WTC11 (cell line): ENCODE measurements around the gene ARHGEF1. TPM values are rescaled to one million over a fixed set of nuclear protein-coding genes. Genes with fewer than 3 reads are reported as not detected.

Source experiments
- ATAC-seq: fragments of 200-7000 bp; cut with Tn5 transposase; 2 replicates; pipeline ENCODE4 v1.10.0; 2021; ENCODE audit warnings: mild to moderate bottlenecking, moderate library complexity
- CTCF ChIA-PET: fragments of 300-600 bp; sonication (Branson Sonifier 250); formaldehyde crosslinking; loops from one replicate; lab custom pipeline; 2021; ENCODE audit warnings: antibody characterized with exemption; lab: Charles Lee
- POLR2A ChIA-PET: fragments of 350-600 bp; sonication (Branson Sonifier 250); formaldehyde crosslinking; loops from one replicate; lab custom pipeline; 2021; ENCODE audit warnings: antibody characterized with exemption; lab: Charles Lee
- DNase-seq: peaks from one replicate; pipeline ENCODE4 v3.0.0; 2021; ENCODE audit warnings: low spot score
- H3K27ac Mint-ChIP-seq: 2 replicates; pipeline ENCODE4 v1.8.0; 2021; ENCODE audit warnings: mixed read lengths
- H3K27me3 Mint-ChIP-seq: 2 replicates; pipeline ENCODE4 v1.8.0; 2021; ENCODE audit warnings: low read depth, mild to moderate bottlenecking, moderate library complexity, mixed read lengths
- H3K36me3 Mint-ChIP-seq: 2 replicates; pipeline ENCODE4 v1.8.0; 2021; ENCODE audit warnings: mixed read lengths
- H3K4me1 Mint-ChIP-seq: 2 replicates; pipeline ENCODE4 v1.8.0; 2022; ENCODE audit warnings: mixed read lengths
- H3K4me3 Mint-ChIP-seq: 2 replicates; pipeline ENCODE4 v1.8.0; 2021; ENCODE audit warnings: mild to moderate bottlenecking, moderate library complexity, mixed read lengths
- H3K9me3 Mint-ChIP-seq: 2 replicates; pipeline ENCODE4 v1.8.0; 2021; ENCODE audit warnings: mixed read lengths
- ATF6 ChIP-seq: sonication (generic); formaldehyde crosslinking; IDR thresholded peaks from 2 replicates; pipeline ENCODE4 v1.8.1; 2023; ENCODE audit warnings: mild to moderate bottlenecking, missing genetic modification reagents
- E2F1 ChIP-seq: sonication (generic); formaldehyde crosslinking; IDR thresholded peaks from 2 replicates; pipeline ENCODE4 v1.8.0; 2022; ENCODE audit warnings: mild to moderate bottlenecking, missing genetic modification reagents
- E2F5 ChIP-seq: sonication (generic); formaldehyde crosslinking; IDR thresholded peaks from 2 replicates; pipeline ENCODE4 v1.8.1; 2022; ENCODE audit warnings: mild to moderate bottlenecking, moderate library complexity, missing genetic modification reagents
- ETV6 ChIP-seq: sonication (generic); formaldehyde crosslinking; IDR thresholded peaks from 2 replicates; pipeline ENCODE4 v1.8.1; 2022; ENCODE audit warnings: mild to moderate bottlenecking, missing genetic modification reagents
- FOXJ3 ChIP-seq: sonication (generic); formaldehyde crosslinking; IDR thresholded peaks from 2 replicates; pipeline ENCODE4 v1.9.0; 2021; ENCODE audit warnings: missing genetic modification reagents, mild to moderate bottlenecking, borderline replicate concordance
- GTF2I ChIP-seq: fragments of 250-450 bp; sonication (Bioruptor Pico); conservative IDR thresholded peaks from 2 replicates; pipeline ENCODE4 v1.4.0; 2021; ENCODE audit warnings: mild to moderate bottlenecking
- IRF1 ChIP-seq: sonication (generic); formaldehyde crosslinking; IDR thresholded peaks from 2 replicates; pipeline ENCODE4 v1.8.0; 2023; ENCODE audit warnings: missing genetic modification reagents
- MAX ChIP-seq: sonication (generic); formaldehyde crosslinking; IDR thresholded peaks from 2 replicates; pipeline ENCODE4 v1.8.0; 2022; ENCODE audit warnings: mild to moderate bottlenecking, missing genetic modification reagents
- MYBL2 ChIP-seq: sonication (generic); formaldehyde crosslinking; IDR thresholded peaks from 2 replicates; pipeline ENCODE4 v1.8.1; 2023; ENCODE audit warnings: mild to moderate bottlenecking, moderate library complexity, missing genetic modification reagents
- NFATC4 ChIP-seq: fragments of 250-450 bp; sonication (Bioruptor Pico); IDR thresholded peaks from 2 replicates; pipeline ENCODE4 v1.9.0; 2021; ENCODE audit warnings: mild to moderate bottlenecking
- NR2C2 ChIP-seq: sonication (generic); formaldehyde crosslinking; IDR thresholded peaks from 2 replicates; pipeline ENCODE4 v1.8.0; 2022; ENCODE audit warnings: mild to moderate bottlenecking, missing genetic modification reagents
- RORB ChIP-seq: fragments of 250-450 bp; sonication (Bioruptor Pico); IDR thresholded peaks from 2 replicates; pipeline ENCODE4 v1.9.0; 2021; ENCODE audit warnings: mild to moderate bottlenecking
- SMAD3 ChIP-seq: sonication (generic); formaldehyde crosslinking; IDR thresholded peaks from 2 replicates; pipeline ENCODE4 v1.8.0; 2022; ENCODE audit warnings: missing genetic modification reagents, mild to moderate bottlenecking, borderline replicate concordance
- SMAD4 ChIP-seq: sonication (generic); formaldehyde crosslinking; IDR thresholded peaks from 2 replicates; pipeline ENCODE4 v1.8.0; 2022; ENCODE audit warnings: mild to moderate bottlenecking, missing genetic modification reagents
- SOX15 ChIP-seq: fragments of 250-450 bp; sonication (Bioruptor Pico); IDR thresholded peaks from 2 replicates; pipeline ENCODE4 v1.9.0; 2021; ENCODE audit warnings: mild to moderate bottlenecking
- TCF7 ChIP-seq: sonication (generic); formaldehyde crosslinking; IDR thresholded peaks from 2 replicates; pipeline ENCODE4 v1.8.0; 2022; ENCODE audit warnings: mild to moderate bottlenecking, low read depth, missing genetic modification reagents, moderate library complexity
- TEAD1 ChIP-seq: sonication (generic); formaldehyde crosslinking; IDR thresholded peaks from 2 replicates; pipeline ENCODE4 v1.8.0; 2022; ENCODE audit warnings: mild to moderate bottlenecking, missing genetic modification reagents
- TEAD4 ChIP-seq: sonication (generic); formaldehyde crosslinking; IDR thresholded peaks from 2 replicates; pipeline ENCODE4 v1.8.0; 2022; ENCODE audit warnings: mild to moderate bottlenecking, missing genetic modification reagents
- USF2 ChIP-seq: sonication (generic); formaldehyde crosslinking; IDR thresholded peaks from 2 replicates; pipeline ENCODE4 v1.8.1; 2023; ENCODE audit warnings: mild to moderate bottlenecking, missing genetic modification reagents, moderate library complexity
- ZBTB21 ChIP-seq: sonication (generic); formaldehyde crosslinking; IDR thresholded peaks from 2 replicates; pipeline ENCODE4 v1.8.1; 2023; ENCODE audit warnings: mild to moderate bottlenecking, missing genetic modification reagents, borderline replicate concordance
- ZBTB43 ChIP-seq: sonication (generic); formaldehyde crosslinking; IDR thresholded peaks from 2 replicates; pipeline ENCODE4 v1.8.1; 2023; ENCODE audit warnings: mild to moderate bottlenecking, missing genetic modification reagents
- ZNF138 ChIP-seq: sonication (generic); formaldehyde crosslinking; conservative IDR thresholded peaks from 2 replicates; pipeline ENCODE4 v1.8.1; 2022; ENCODE audit warnings: mild to moderate bottlenecking, moderate library complexity, missing genetic modification reagents
- ZNF281 ChIP-seq: sonication (generic); formaldehyde crosslinking; IDR thresholded peaks from 2 replicates; pipeline ENCODE4 v1.8.0; 2023; ENCODE audit warnings: mild to moderate bottlenecking, missing genetic modification reagents
- ZNF396 ChIP-seq: fragments of 250-450 bp; sonication (Bioruptor Pico); IDR thresholded peaks from 2 replicates; pipeline ENCODE4 v1.8.0; 2021; ENCODE audit warnings: mild to moderate bottlenecking, moderate library complexity, borderline replicate concordance
- total RNA-seq: library from RNA; stranded (reverse); gene quantifications from 3 replicates; pipeline ENCODE4 v1.2.3, GENCODE V29; 2021

The ARHGEF1 gene
- total RNA-seq, 1 experiment from 2014 or later: 102 TPM

GRCh38 chr19:41922585-41922984 lies 39.6 kb downstream of the ARHGEF1 start:
- CTCF ChIA-PET: interaction anchor here (0.9 to 2.1 kb wide), 6 partner anchors 8 to 50 kb away, joined by 3 to 14 read pairs (median 4); partner anchors contain the start of gene RABAC1
- no peak for TF ChIP-seq ETV6 (CRISPR knock-in tag)
- TF ChIP-seq FOXJ3: no peak
- TF ChIP-seq USF2: no peak
- no peak for TF ChIP-seq IRF1 (CRISPR knock-in tag)
- no peak for TF ChIP-seq TEAD4 (CRISPR knock-in tag)
- TF ChIP-seq TEAD1 (CRISPR knock-in tag): no peak
- TF ChIP-seq SOX15 (CRISPR knock-in tag): no peak
- no peak for TF ChIP-seq SMAD3
- no peak for TF ChIP-seq ZNF396 (CRISPR knock-in tag)
- TF ChIP-seq NFATC4 (CRISPR knock-in tag): no peak
- no peak for TF ChIP-seq ZNF281 (CRISPR knock-in tag)
- TF ChIP-seq E2F1 (CRISPR knock-in tag): no peak
- TF ChIP-seq GTF2I (CRISPR knock-in tag): no peak
- no peak for TF ChIP-seq SMAD4 (CRISPR knock-in tag)
- no peak for TF ChIP-seq ATF6
- H3K36me3 Mint-ChIP-seq: no peaks in the 10 kb centered on the region
- no peaks in the 10 kb centered on the region for H3K27me3 Mint-ChIP-seq
- peaks cover 10% of the 10 kb centered on the region for H3K4me1 Mint-ChIP-seq
- H3K4me3 Mint-ChIP-seq: peak overlapping the region; percentile 61
- POLR2A ChIA-PET: interaction anchor here (1.0 to 1.5 kb wide), 2 partner anchors 14 to 17 kb away, joined by 4 to 5 read pairs; no protein-coding TSS in a partner anchor
- no peak overlapping the region for H3K27ac Mint-ChIP-seq
- no peaks in the 10 kb centered on the region for H3K9me3 Mint-ChIP-seq
- peak; percentile 35 for ATAC-seq
- DNase-seq: no peak

GRCh38 chr19:41923045-41923788 lies 40.2 kb downstream of the ARHGEF1 start:
- no peak overlapping the region for H3K27ac Mint-ChIP-seq
- H3K27me3 Mint-ChIP-seq: no peaks in the 10 kb centered on the region
- DNase-seq (no peak), ATAC-seq (no peak)
- ChIA-PET CTCF (interaction anchor here (1.6 to 2.1 kb wide), 3 partner anchors 8 to 50 kb away, joined by 5 to 14 read pairs (median 6); no protein-coding TSS in a partner anchor), POLR2A (interaction anchor here (1.0 kb wide), 1 partner anchor 15 kb away, joined by 4 read pairs; no protein-coding TSS in a partner anchor)
- peaks cover 10% of the 10 kb centered on the region for H3K4me1 Mint-ChIP-seq
- H3K4me3 Mint-ChIP-seq: no peak overlapping the region
- no peaks in the 10 kb centered on the region for H3K36me3 Mint-ChIP-seq
- no peaks in the 10 kb centered on the region for H3K9me3 Mint-ChIP-seq
- no peak for TF ChIP-seq ZBTB43 (CRISPR knock-in tag)
- TF ChIP-seq NR2C2 (CRISPR knock-in tag): no peak
- TF ChIP-seq MYBL2 (CRISPR knock-in tag): no peak
- TF ChIP-seq RORB (CRISPR knock-in tag): no peak
- no peak for TF ChIP-seq MAX (CRISPR knock-in tag)
- no peak for TF ChIP-seq SMAD4 (CRISPR knock-in tag)
- TF ChIP-seq ZBTB21: no peak
- TF ChIP-seq E2F1 (CRISPR knock-in tag): no peak
- TF ChIP-seq TCF7 (CRISPR knock-in tag): no peak
- TF ChIP-seq E2F5 (CRISPR knock-in tag): no peak
- TF ChIP-seq ZNF138 (CRISPR knock-in tag): no peak
